Hematopoietic multipotent progenitor cell treated with erythropoietin and hydrocortisone succinate and interleukin-3 and kit ligand, for 8 days (in vitro differentiated cells): ENCODE measurements around the gene CADM4.

Source experiments
- DNase-seq: peaks from one replicate; pipeline ENCODE4 v3.0.0-alpha.2; 2015

The CADM4 gene

GRCh38 chr19:43578787-43579186 lies 60.9 kb downstream of the CADM4 start:
- DNase-seq: no peak

- DNase-seq: no peak
Measured at GRCh38 chr19:43575955-43576878, 63.4 kb downstream of the CADM4 start.

GRCh38 chr19:43575156-43575950 lies 64.3 kb downstream of the CADM4 start, which contains the start of the genes PINLYP and XRCC1:
TSS of gene PINLYP (plus strand) at chr19:43575801. CDS start at chr19:43577192, 1,391 bp downstream.
TSS of gene XRCC1 (minus strand) at chr19:43575527. CDS start at chr19:43575458, 69 bp downstream.
- DNase-seq: peak; percentile 99

GRCh38 chr19:43574424-43575155 lies 65.1 kb downstream of the CADM4 start:
- DNase-seq: no peak
